SIG-M5 (cell line): Measurements from ENCODE around the gene FRMPD4.

ENCODE experiments used
- DNase-seq: peaks from one replicate; lab custom pipeline; 2025; lab: John Stamatoyannopoulos, UW

FRMPD4 gene

GRCh38 chrX:12768491-12768890, 630.2 kb downstream of the FRMPD4 start:
- no peak for DNase-seq

GRCh38 chrX:12770440-12770839, 632.2 kb downstream of the FRMPD4 start:
- DNase-seq: no peak

GRCh38 chrX:12771445-12772069, 633.3 kb downstream of the FRMPD4 start:
- DNase-seq: no peak
